Caco-2 (cell line): Measurements from ENCODE around the gene C12orf50. TPM values are rescaled to one million over a fixed set of nuclear protein-coding genes. Genes with fewer than 3 reads are reported as not detected.

Experiments
- BruUV-seq: library from RNA; stranded (reverse); fragments of 400-500 nt; replicated peaks from 2 replicates; lab custom pipeline; 2021; lab: Mats Ljungman, UMichigan
- CTCF ChIA-PET: fragments of 300-600 bp; sonication (Branson Sonifier 250); formaldehyde crosslinking; loops from one replicate; lab custom pipeline; 2022; ENCODE audit warnings: antibody characterized with exemption; lab: Charles Lee
- POLR2A ChIA-PET: fragments of 300-600 bp; sonication (Branson Sonifier 250); formaldehyde crosslinking; loops from one replicate; lab custom pipeline; 2022; ENCODE audit warnings: antibody characterized with exemption; lab: Charles Lee
- DNase-seq, 2 experiments: peaks; one replicate each; pipeline versions ENCODE4 v3.0.0 to v3.0.0-alpha.2; 2020 to 2022
- H3K27me3 ChIP-seq: replicated peaks from 2 replicates; pipeline ENCODE4 v1.6.0; 2011; ENCODE audit warnings: low read length; ENCODE audit not compliant: control insufficient read depth, insufficient read depth
- H3K36me3 ChIP-seq: 2 replicates; pipeline ENCODE4 v1.5.1; 2011; ENCODE audit warnings: low read length; ENCODE audit not compliant: control insufficient read depth, insufficient read depth
- H3K4me1 ChIP-seq: fragments of 250-450 bp; sonication (Bioruptor Pico); 2 replicates; pipeline ENCODE4 v1.5.1; 2020; ENCODE audit warnings: mild to moderate bottlenecking
- H3K4me3 ChIP-seq: 2 replicates; pipeline ENCODE4 v1.5.1; 2011; ENCODE audit warnings: low read depth, mild to moderate bottlenecking, control low read depth, low read length
- H3K9me3 ChIP-seq: fragments of 250-450 bp; sonication (Bioruptor Pico); 2 replicates; pipeline ENCODE4 v1.5.1; 2020; ENCODE audit warnings: mild to moderate bottlenecking, moderate library complexity
- H3K27ac Mint-ChIP-seq: one replicate; pipeline ENCODE4 v1.8.0; 2022; ENCODE audit warnings: mixed read lengths; ENCODE audit not compliant: unreplicated experiment
- H3K27me3 Mint-ChIP-seq: one replicate; pipeline ENCODE4 v1.8.0; 2022; ENCODE audit warnings: mixed read lengths; ENCODE audit not compliant: insufficient read depth, unreplicated experiment
- H3K36me3 Mint-ChIP-seq: one replicate; pipeline ENCODE4 v1.8.0; 2022; ENCODE audit warnings: mild to moderate bottlenecking, mixed read lengths; ENCODE audit not compliant: insufficient read depth, unreplicated experiment
- H3K4me1 Mint-ChIP-seq: one replicate; pipeline ENCODE4 v1.8.0; 2022; ENCODE audit warnings: low read depth, mixed read lengths; ENCODE audit not compliant: unreplicated experiment
- H3K4me3 Mint-ChIP-seq: one replicate; pipeline ENCODE4 v1.8.0; 2022; ENCODE audit warnings: mild to moderate bottlenecking, moderate library complexity, mixed read lengths; ENCODE audit not compliant: unreplicated experiment
- H3K9me3 Mint-ChIP-seq: one replicate; pipeline ENCODE4 v1.8.0; 2022; ENCODE audit warnings: mixed read lengths; ENCODE audit not compliant: unreplicated experiment
- intact Hi-C: fragments of 100-400 bp; cut with micrococcal nuclease; formaldehyde crosslinking; loops from one replicate; pipeline ENCODE4 v1.10.0; 2022; ENCODE audit not compliant: unreplicated experiment
- total RNA-seq: library from RNA; stranded (reverse); gene quantifications from 2 replicates; pipeline ENCODE4 v1.2.3, GENCODE V29; 2022
- TF ChIP-seq, protein P1 (sequence below), 2 experiments: fragments of 200-600 bp in 1 of 2; IDR thresholded peaks; 1 replicate in 1 of 2; 2 replicates in 1 of 2; pipeline versions ENCODE4 v1.5.1 to v1.8.0; 2011 to 2022; ENCODE audit warnings: antibody characterized with exemption in 1 of 2, control low read depth in 1 of 2, inconsistent platforms in 1 of 2, low read depth in 1 of 2, low read length in 1 of 2, mild to moderate bottlenecking in 1 of 2, moderate library complexity in 1 of 2; ENCODE audit not compliant: insufficient read depth in 1 of 2, severe bottlenecking in 1 of 2, unreplicated experiment in 1 of 2

Gene C12orf50
- total RNA-seq, 1 experiment from 2014 or later: not detected

DNA sequence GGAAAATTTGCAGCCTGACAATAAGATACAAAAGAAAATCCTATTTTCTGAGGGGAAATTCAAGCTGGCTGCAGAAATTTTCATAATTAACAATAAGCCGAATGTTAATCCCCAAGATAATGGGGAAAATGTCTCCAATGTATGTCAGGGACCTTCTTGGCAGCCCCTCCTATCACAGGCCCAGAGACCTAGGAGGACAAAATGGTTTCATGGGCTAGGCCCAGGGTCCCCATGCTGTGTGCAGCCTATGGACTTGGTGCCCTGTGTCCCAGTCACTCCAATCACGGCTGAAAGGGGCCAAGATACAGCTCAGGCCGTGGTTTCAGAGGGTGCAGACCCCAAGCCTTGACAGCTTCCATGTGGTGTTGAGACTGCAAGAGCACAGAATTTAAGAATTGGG, 11.2 kb downstream of the C12orf50 start:
- Mint-ChIP-seq H3K4me1 (no peaks in the 10 kb centered on the region), H3K27ac (no peak overlapping the region), H3K36me3 (no peaks in the 10 kb centered on the region), H3K27me3 (peaks cover 3% of the 10 kb centered on the region), H3K9me3 (peaks cover 48% of the 10 kb centered on the region), H3K4me3 (no peak overlapping the region)
- Histone ChIP-seq H3K4me3 (no peak overlapping the region), H3K9me3 (peaks cover 20% of the 10 kb centered on the region), H3K36me3 (no peaks in the 10 kb centered on the region), H3K27me3 (no peaks in the 10 kb centered on the region), H3K4me1 (no peaks in the 10 kb centered on the region)
- CTCF ChIA-PET: no interaction called here
- BruUV-seq: no TSS peak
- TF ChIP-seq, protein P1, sequence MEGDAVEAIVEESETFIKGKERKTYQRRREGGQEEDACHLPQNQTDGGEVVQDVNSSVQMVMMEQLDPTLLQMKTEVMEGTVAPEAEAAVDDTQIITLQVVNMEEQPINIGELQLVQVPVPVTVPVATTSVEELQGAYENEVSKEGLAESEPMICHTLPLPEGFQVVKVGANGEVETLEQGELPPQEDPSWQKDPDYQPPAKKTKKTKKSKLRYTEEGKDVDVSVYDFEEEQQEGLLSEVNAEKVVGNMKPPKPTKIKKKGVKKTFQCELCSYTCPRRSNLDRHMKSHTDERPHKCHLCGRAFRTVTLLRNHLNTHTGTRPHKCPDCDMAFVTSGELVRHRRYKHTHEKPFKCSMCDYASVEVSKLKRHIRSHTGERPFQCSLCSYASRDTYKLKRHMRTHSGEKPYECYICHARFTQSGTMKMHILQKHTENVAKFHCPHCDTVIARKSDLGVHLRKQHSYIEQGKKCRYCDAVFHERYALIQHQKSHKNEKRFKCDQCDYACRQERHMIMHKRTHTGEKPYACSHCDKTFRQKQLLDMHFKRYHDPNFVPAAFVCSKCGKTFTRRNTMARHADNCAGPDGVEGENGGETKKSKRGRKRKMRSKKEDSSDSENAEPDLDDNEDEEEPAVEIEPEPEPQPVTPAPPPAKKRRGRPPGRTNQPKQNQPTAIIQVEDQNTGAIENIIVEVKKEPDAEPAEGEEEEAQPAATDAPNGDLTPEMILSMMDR (IDR thresholded peaks at IDR 0.05; ENCODE audit: insufficient read depth in 1 of 2, low read depth in 1 of 2, low read length in 1 of 2, severe bottlenecking in 1 of 2, unreplicated experiment in 1 of 2): no peak
- intact Hi-C loops: no loop called here
- DNase-seq: no peak
- POLR2A ChIA-PET: no interaction called here

DNA sequence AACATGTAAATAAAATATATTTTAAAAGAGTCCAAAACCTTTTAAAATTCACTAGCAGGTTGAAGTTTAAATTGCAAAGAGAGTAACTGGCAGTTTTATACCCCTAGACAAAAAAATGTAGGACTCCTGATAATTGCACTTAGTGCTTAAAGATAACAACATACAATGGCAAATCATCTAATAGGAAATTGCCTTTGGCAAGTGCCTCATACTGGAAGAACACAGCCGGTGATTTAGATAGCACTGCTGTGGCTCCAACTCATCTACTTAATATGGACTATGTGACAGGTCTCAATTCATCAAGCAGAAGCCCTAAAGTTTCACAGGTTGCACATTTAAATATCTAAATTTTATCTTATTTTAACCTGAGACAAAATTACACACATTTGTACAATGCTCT, 13.4 kb downstream of the C12orf50 start:
- Histone ChIP-seq H3K9me3 (peaks cover 20% of the 10 kb centered on the region), H3K36me3 (no peaks in the 10 kb centered on the region), H3K27me3 (no peaks in the 10 kb centered on the region), H3K4me1 (no peaks in the 10 kb centered on the region), H3K4me3 (no peak overlapping the region)
- H3K27me3 Mint-ChIP-seq: peaks cover 3% of the 10 kb centered on the region
- H3K27ac Mint-ChIP-seq: no peak overlapping the region
- TF ChIP-seq, protein P1 (IDR thresholded peaks at IDR 0.05; ENCODE audit: insufficient read depth in 1 of 2, low read depth in 1 of 2, low read length in 1 of 2, severe bottlenecking in 1 of 2, unreplicated experiment in 1 of 2): no peak
- ChIA-PET POLR2A (no interaction called here), CTCF (no interaction called here)
- H3K4me3 Mint-ChIP-seq: no peak overlapping the region
- no peak for DNase-seq
- no peaks in the 10 kb centered on the region for H3K4me1 Mint-ChIP-seq
- H3K36me3 Mint-ChIP-seq: no peaks in the 10 kb centered on the region
- no TSS peak for BruUV-seq
- peaks cover 45% of the 10 kb centered on the region for H3K9me3 Mint-ChIP-seq
- intact Hi-C loops: no loop called here

DNA sequence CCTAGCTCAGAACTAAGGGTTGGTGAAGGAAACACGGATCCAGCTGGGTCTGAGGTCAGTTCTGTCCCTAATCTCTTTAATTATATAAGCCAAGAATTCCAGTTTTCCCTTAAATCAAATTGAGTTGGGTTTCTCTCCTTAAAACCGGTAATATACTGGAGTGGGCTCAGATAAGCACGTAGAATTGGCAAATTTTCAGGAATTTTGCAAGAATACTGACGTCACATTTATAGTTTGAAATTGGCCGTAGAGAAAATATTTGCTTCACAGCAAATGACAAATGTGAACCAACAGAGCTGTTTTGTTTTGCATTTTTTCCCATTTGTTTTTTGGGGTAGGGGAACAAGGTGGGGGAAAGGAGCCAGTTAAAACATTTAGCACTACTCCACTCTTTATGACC, 17.4 kb downstream of the C12orf50 start:
- H3K9me3 Mint-ChIP-seq: peaks cover 6% of the 10 kb centered on the region
- Histone ChIP-seq H3K4me3 (no peak overlapping the region), H3K36me3 (no peaks in the 10 kb centered on the region), H3K9me3 (0 out of 2 replicates have a peak, but pooled peaks cover 5% of the 10 kb centered on the region), H3K27me3 (no peaks in the 10 kb centered on the region), H3K4me1 (no peaks in the 10 kb centered on the region)
- TF ChIP-seq, protein P1 (IDR thresholded peaks at IDR 0.05; ENCODE audit: insufficient read depth in 1 of 2, low read depth in 1 of 2, low read length in 1 of 2, severe bottlenecking in 1 of 2, unreplicated experiment in 1 of 2): no peak
- no peak for DNase-seq
- H3K4me3 Mint-ChIP-seq: no peak overlapping the region
- no peak overlapping the region for H3K27ac Mint-ChIP-seq
- ChIA-PET CTCF (no interaction called here), POLR2A (no interaction called here)
- intact Hi-C loops: no loop called here
- H3K27me3 Mint-ChIP-seq: peaks cover 12% of the 10 kb centered on the region
- no TSS peak for BruUV-seq
- H3K4me1 Mint-ChIP-seq: no peaks in the 10 kb centered on the region
- H3K36me3 Mint-ChIP-seq: no peaks in the 10 kb centered on the region
